ENCODE results near the gene WDFY3. TPM values are rescaled to one million over a fixed set of nuclear protein-coding genes. Genes with fewer than 3 reads are reported as not detected.

WDFY3 gene
- total and polyA plus RNA-seq, 2 of the 4 experiments (the other 2 are of a cell fraction): 12.5 to 58.1 TPM

GRCh38 chr4:84887824-84888223 is 78.7 kb downstream of the WDFY3 start:
- H3K27ac ChIP-seq (ENCODE audit: insufficient read depth, low read length): no peak overlapping the region
- ATAC-seq (ENCODE audit: low read depth): no peak
- in situ Hi-C loops (cut with MboI; ENCODE audit: low sequenced_read_pairs): no loop called here

More at GRCh38 chr4:84887824-84888223, 78.7 kb downstream of the WDFY3 start:
- Histone ChIP-seq H4K91ac (ENCODE audit: insufficient read depth, low read depth, low read length) (no peak overlapping the region), H3K9me3 (ENCODE audit: control insufficient read depth, insufficient read depth, low read length) (no peaks in the 10 kb centered on the region), H3K56ac (ENCODE audit: extremely low read depth, insufficient read depth, low read length) (no peak overlapping the region), H3K4me1 (ENCODE audit: control insufficient read depth, insufficient read depth, low read length) (no peaks in the 10 kb centered on the region), H2BK15ac (ENCODE audit: low read depth, low read length) (no peak overlapping the region), H3K36me3 (ENCODE audit: control insufficient read depth, insufficient read depth, low read length) (no peaks in the 10 kb centered on the region), H2AK5ac (ENCODE audit: low read depth, low read length) (no peak overlapping the region), H2AFZ (replicated peaks; ENCODE audit: low read length, poor library complexity) (no peak overlapping the region), H2BK120ac (ENCODE audit: low read depth, low read length) (no peak overlapping the region), H2BK5ac (ENCODE audit: low read depth, low read length, poor library complexity, severe bottlenecking) (no peak overlapping the region), H3K23ac (ENCODE audit: low read depth, low read length) (no peak overlapping the region), H3K79me1 (ENCODE audit: low read depth in 1 of 2, low read length in 2 of 2) (peaks cover 6 to 35% of the 10 kb centered on the region in 2 experiments; a peak in 3 of 4 replicates), H4K5ac (ENCODE audit: low read depth, low read length) (no peak overlapping the region), H3K4me3 (ENCODE audit: insufficient read depth, low read depth, low read length) (no peak overlapping the region), H3K9ac (ENCODE audit: low read depth, low read length) (no peak overlapping the region), H4K20me1 (ENCODE audit: insufficient read depth, low read length) (no peaks in the 10 kb centered on the region), H2AK9ac (replicated peaks; ENCODE audit: low read depth, low read length, poor library complexity) (no peak overlapping the region), H3K9me1 (ENCODE audit: insufficient read depth, low read length) (no peaks in the 10 kb centered on the region), H3K27me3 (ENCODE audit: control insufficient read depth, insufficient read depth, low read length) (no peaks in the 10 kb centered on the region), H4K8ac (ENCODE audit: low read depth in 2 of 2, low read length in 2 of 2) (no peak overlapping the region), H2BK20ac (ENCODE audit: low read depth, low read length) (no peak overlapping the region), H3K4me2 (ENCODE audit: low read depth, low read length) (no peak overlapping the region), H3K4ac (ENCODE audit: low read depth, low read length) (no peak overlapping the region), H3K14ac (replicated peaks; ENCODE audit: low read depth, low read length) (no peak overlapping the region), H3K18ac (ENCODE audit: low read depth, low read length) (no peak overlapping the region)
- DNase-seq: peak; percentile 66
- POLR2A ChIA-PET (ENCODE audit: unreplicated experiment): no interaction called here
- intact Hi-C loops (cut with micrococcal nuclease) (no loop called here), dilution Hi-C loops (cut with HindIII; ENCODE audit: low sequenced_read_pairs, unreplicated experiment) (no loop called here)
- TF ChIP-seq MXI1 (IDR thresholded peaks at IDR 0.05; ENCODE audit: borderline replicate concordance, low read depth, low read length) (no peak), FOS (IDR thresholded peaks at IDR 0.05; ENCODE audit: low read depth, low read length) (0 out of 2 replicates have a peak, but pooled peaks have one; percentile 21)
- BruUV-seq (replicated peaks): no TSS peak
- WGBS, 2 experiments (ENCODE audit: extremely low coverage in 2 of 2, insufficient read length in 1 of 2): no CpG with 5 or more reads among the region's 2 CpGs
- CTCF ChIA-PET: no interaction called here
